Measurements from ENCODE around the gene TIMD4.

Gene TIMD4

DNA sequence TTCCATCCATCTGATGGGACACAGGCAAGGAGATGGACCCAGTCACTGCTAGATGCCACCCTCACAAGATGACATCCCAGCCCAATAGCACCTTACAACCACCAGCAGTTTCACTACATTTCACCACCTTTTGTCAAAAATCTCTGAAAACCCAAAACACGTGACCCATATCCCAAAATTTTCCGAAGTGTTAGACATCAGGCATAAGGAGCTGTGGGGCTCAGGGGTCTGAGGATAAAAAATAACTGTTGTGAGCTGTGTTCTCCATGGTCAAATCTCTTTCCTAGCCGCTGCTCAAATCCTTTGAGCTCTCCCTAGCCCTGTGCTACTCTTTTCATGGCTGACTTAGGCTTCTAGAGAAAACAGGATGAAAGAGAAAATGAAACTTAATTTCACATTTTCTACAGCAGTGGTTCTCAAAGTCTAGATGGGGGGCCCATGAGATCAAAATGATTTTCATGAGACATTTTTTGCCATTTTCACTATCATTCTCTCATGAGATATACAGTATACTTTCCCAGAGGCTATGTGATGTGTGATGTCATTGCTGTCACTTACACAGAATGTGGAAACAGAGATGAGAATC, 40.7 kb downstream of the TIMD4 start:
- DNase-seq (ENCODE audit: low read depth in 1 of 2, low spot score in 1 of 2), result no peak

GRCh38 chr5:156920861-156921431, 42.1 kb downstream of the TIMD4 start:
- no peak for DNase-seq (ENCODE audit: low read depth in 1 of 2, low spot score in 1 of 2)

GRCh38 chr5:156920042-156920860, 42.8 kb downstream of the TIMD4 start:
- peak; percentile 15 to 70 for DNase-seq (ENCODE audit: low read depth in 1 of 2, low spot score in 1 of 2)

DNA sequence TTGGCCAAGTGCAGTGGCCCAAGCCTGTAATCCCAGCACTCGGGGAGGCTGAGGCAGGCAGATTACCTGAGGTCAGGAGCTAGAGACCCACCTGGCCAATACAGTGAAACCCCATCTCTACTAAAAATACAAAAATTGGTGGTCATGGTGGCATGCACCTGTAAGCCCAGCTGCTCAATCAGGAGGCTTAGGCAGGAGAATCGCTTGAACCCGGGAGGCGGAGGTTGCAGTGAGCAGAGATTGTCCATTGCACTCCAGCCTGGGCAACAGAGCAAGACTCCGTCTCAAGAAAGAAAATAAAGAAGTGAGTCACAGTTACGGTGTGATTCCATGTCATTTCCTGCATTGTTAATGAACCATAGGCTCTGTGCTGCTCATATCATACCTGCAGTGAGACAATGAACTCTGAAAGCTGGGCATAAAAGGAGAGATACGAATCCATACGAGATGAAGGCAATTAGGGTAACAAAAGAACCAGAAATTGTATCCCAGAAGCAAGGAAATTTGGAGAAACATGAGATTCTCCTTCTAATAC, 44.6 kb downstream of the TIMD4 start:
- DNase-seq (ENCODE audit: low read depth in 1 of 2, low spot score in 1 of 2), result no peak

- no peak for DNase-seq (ENCODE audit: low read depth in 1 of 2, low spot score in 1 of 2)
These were observed 48.7 kb downstream of the TIMD4 start for GRCh38 chr5:156914371-156914737.

DNA sequence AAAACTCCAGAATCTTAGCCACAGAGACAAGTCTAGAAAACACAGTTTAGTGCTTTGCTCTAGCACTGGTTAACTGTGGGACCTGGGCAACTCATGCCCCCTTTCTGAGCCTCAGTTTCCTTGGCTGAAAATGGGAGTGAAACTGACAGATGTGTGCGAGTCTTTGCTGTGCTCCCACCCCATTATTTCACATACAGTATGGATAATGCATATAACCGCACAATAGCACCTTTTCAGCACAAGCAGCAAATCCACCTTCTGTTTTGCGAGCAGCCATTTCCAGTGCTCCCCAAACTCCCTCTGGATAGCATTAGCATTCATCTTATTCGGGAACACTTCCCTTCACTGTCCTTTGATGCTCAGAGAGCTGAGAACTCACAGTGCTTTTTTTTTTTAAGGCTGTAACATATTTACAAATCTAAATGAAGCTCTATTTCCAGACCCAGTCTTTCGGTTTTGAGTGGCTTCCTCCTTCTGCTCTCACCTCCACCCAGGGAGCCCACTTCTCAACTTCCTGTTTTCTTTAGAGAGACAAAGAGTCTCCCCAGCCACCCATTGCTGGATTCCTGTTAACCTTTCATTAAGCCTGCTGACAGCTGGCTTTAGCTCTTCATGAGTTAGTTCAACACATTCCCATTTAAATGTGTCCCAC, 49.2 kb downstream of the TIMD4 start:
- DNase-seq (ENCODE audit: low read depth in 1 of 2, low spot score in 1 of 2), result peak in 1 of 2 donors; percentile 22

DNA sequence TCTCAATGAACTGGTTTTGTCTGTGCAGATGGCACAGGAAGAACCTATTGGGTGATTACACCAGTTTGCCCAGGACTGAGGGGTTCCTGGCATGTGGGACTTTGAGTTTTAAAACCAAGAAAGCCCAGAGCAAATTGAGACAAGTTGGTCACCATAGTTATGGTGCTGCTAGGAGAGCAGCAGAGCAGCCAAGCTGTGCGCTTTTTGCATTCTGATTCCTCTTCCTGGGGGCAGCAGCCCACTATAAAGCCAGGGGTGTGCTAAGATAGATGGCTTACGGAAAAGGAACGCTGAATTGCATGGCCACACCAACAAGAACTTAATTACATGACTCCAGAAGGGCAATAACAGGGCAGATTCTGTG, 49.7 kb downstream of the TIMD4 start:
- DNase-seq (ENCODE audit: low read depth in 1 of 2, low spot score in 1 of 2), result no peak

GRCh38 chr5:156912869-156913268, 50.2 kb downstream of the TIMD4 start:
- DNase-seq (ENCODE audit: low read depth in 1 of 2, low spot score in 1 of 2), result no peak

- no peak for DNase-seq (ENCODE audit: low read depth in 1 of 2, low spot score in 1 of 2)
These were observed 53.8 kb downstream of the TIMD4 start for GRCh38 chr5:156909180-156909579.

DNA sequence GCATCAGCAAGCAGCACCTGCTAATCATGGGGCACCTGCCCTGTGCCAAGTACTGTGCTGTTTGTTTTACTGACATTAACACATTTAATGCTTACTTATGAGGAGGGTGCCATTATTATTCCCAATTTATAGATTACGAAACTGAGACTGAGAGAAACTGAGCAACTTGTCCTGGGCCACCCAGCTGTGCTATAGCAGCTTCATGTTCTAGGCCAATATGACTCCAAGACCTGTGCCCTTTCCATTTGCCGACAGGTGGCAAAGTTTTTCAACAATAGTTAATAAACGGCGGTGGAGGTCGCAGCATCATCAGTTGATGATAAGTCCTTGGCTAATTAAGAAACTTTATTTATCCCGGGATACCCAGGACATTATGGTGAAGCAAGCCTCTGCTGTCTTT, 55.4 kb downstream of the TIMD4 start:
- no peak for DNase-seq (ENCODE audit: low read depth in 1 of 2, low spot score in 1 of 2)

GRCh38 chr5:156906807-156907206, 56.2 kb downstream of the TIMD4 start:
- no peak for DNase-seq (ENCODE audit: low read depth in 1 of 2, low spot score in 1 of 2)

DNA sequence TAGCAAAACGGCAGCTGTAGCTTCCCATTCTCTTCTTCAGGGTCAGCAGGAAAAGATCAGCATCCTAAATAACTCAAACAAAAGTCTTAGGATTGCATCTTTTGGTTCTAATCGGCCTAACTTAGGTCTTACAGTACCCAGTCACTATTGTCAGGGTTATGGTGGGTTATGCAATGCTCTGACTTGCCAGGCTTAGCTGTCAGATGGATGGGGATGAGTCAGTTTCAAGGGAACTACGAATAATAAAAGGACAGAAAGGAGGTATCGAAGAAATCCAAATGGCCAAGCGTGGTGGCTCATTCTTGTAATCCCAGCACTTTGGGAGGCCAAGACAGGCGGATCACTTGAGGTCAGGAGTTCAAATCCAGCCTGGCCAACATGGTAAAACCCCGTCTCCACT, 66.5 kb downstream of the TIMD4 start:
- no peak for DNase-seq (ENCODE audit: low read depth in 1 of 2, low spot score in 1 of 2)

DNA sequence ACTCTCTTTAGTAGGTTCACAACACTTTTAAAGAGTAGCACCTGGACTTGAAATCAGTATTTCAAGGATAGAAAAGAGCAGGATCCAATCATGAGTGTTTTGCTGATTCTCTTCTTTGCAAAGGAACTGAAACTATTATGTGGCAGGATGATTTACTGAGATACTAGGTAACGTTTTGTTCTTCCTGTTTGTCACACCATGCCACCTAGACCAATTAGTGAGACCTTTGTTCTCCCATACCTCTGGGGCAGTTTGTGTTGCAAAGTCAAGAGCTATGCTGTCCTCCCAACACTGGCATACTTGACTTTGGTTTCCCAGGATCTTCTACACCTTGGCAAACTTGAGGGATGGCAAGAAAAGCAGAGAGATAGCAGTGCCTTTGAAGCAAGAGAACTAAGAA, 69.5 kb downstream of the TIMD4 start:
- DNase-seq (ENCODE audit: low read depth in 1 of 2, low spot score in 1 of 2), result no peak

GRCh38 chr5:156892864-156893263, 70.2 kb downstream of the TIMD4 start:
- DNase-seq (ENCODE audit: low read depth in 1 of 2, low spot score in 1 of 2), result no peak

- no peak for DNase-seq (ENCODE audit: low read depth in 1 of 2, low spot score in 1 of 2)
These were observed 70.8 kb downstream of the TIMD4 start for GRCh38 chr5:156892223-156892622.

GRCh38 chr5:156888520-156888919, 74.5 kb downstream of the TIMD4 start:
- DNase-seq (ENCODE audit: low read depth in 1 of 2, low spot score in 1 of 2), result no peak

DNA sequence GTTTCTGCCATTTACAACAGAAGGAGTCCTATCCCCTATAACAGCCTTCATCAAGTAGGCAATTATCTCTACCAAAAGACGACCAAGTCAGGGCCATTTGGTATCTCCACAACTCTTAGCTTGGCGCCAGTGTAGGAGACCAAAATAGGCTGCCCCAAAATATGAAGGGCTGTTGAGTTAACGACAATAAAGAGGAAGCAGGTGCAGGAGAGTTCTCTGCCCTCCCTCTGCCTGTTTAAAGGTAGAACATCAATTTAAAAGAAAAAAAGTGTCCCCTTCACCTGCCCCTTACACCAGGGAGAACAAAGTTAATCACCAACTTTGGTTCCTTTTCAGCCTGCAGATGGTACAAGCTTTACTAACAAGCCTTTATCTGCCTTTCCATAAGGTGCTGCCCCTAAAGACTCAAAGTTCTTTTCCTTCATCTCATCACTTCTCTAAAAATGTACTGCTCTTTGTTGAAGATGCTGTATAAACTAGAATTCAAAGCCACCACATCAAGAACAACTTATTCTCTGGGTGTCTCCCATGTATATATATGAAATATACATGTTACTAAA, 79.6 kb downstream of the TIMD4 start:
- no peak for DNase-seq (ENCODE audit: low read depth in 1 of 2, low spot score in 1 of 2)

GRCh38 chr5:156879665-156880285, 83.3 kb downstream of the TIMD4 start:
- DNase-seq (ENCODE audit: low read depth in 1 of 2, low spot score in 1 of 2), result no peak

- DNase-seq (ENCODE audit: low read depth in 1 of 2, low spot score in 1 of 2), result no peak
These were observed 91.8 kb downstream of the TIMD4 start for GRCh38 chr5:156871212-156871611.

GRCh38 chr5:156870498-156870839, 92.6 kb downstream of the TIMD4 start:
- no peak for DNase-seq (ENCODE audit: low read depth in 1 of 2, low spot score in 1 of 2)

Data from activated CD4-positive, alpha-beta T cell treated with anti-CD3 and anti-CD28 coated beads, Interleukin-2, amount 50 U/mL, for 24 hours (primary cell).